HFFc6 (cell line): ENCODE results near the gene GATA5. TPM values are rescaled to one million over a fixed set of nuclear protein-coding genes. Genes with fewer than 3 reads are reported as not detected.

Experiments
- DNase-seq: peaks from one replicate; pipeline ENCODE4 v3.0.0-alpha.2; 2018
- H3K27ac Mint-ChIP-seq: 2 replicates; pipeline ENCODE4 v1.8.0; 2020; ENCODE audit warnings: mild to moderate bottlenecking, mixed read lengths
- H3K27me3 Mint-ChIP-seq: 2 replicates; pipeline ENCODE4 v1.8.0; 2021; ENCODE audit warnings: mild to moderate bottlenecking, moderate library complexity, mixed read lengths; ENCODE audit not compliant: insufficient read depth
- H3K36me3 Mint-ChIP-seq: 2 replicates; pipeline ENCODE4 v1.8.0; 2021; ENCODE audit warnings: low read depth, mixed read lengths
- H3K4me1 Mint-ChIP-seq: 2 replicates; pipeline ENCODE4 v1.8.0; 2020; ENCODE audit warnings: low read depth, mixed read lengths
- H3K4me3 Mint-ChIP-seq: 2 replicates; pipeline ENCODE4 v1.8.0; 2020; ENCODE audit warnings: mild to moderate bottlenecking, moderate library complexity, mixed read lengths
- H3K9me3 Mint-ChIP-seq: 2 replicates; pipeline ENCODE4 v1.8.0; 2020; ENCODE audit warnings: mild to moderate bottlenecking, mixed read lengths
- CTCF ChIP-seq: fragments of 200-600 bp; sonication (generic); IDR thresholded peaks from 2 replicates; pipeline ENCODE4 v1.5.0; 2021; ENCODE audit warnings: antibody characterized with exemption, mild to moderate bottlenecking
- total RNA-seq, 6 experiments: library from RNA; stranded (reverse); fragmentation: NEBNext Ultra II Directional; extraction: Animal tissue kit (Norgen Biotek cat#: 25700); gene quantifications; 2 replicates in 1 of 6; 3 replicates in 5 of 6; pipeline ENCODE4 v1.2.3, GENCODE V29; 2021

Gene GATA5
- total RNA-seq, 6 experiments from 2014 or later: not detected

- Mint-ChIP-seq H3K9me3 (no peaks in the 10 kb centered on the region), H3K27me3 (peaks cover 58% of the 10 kb centered on the region), H3K36me3 (no peaks in the 10 kb centered on the region), H3K27ac (no peak overlapping the region), H3K4me3 (no peak overlapping the region), H3K4me1 (no peaks in the 10 kb centered on the region)
- no peak for DNase-seq
- no peak for TF ChIP-seq CTCF
Observed at GRCh38 chr20:62482974-62483373, 7.2 kb upstream of the GATA5 start.

- Mint-ChIP-seq H3K27me3 (peaks cover 60% of the 10 kb centered on the region), H3K4me3 (no peak overlapping the region), H3K4me1 (no peaks in the 10 kb centered on the region), H3K36me3 (no peaks in the 10 kb centered on the region), H3K27ac (no peak overlapping the region), H3K9me3 (no peaks in the 10 kb centered on the region)
- DNase-seq: no peak
- TF ChIP-seq CTCF: no peak
Observed at GRCh38 chr20:62482146-62482809, 6.5 kb upstream of the GATA5 start.

- Mint-ChIP-seq H3K4me3 (no peak overlapping the region), H3K9me3 (no peaks in the 10 kb centered on the region), H3K27ac (no peak overlapping the region), H3K36me3 (no peaks in the 10 kb centered on the region), H3K27me3 (peaks cover 58% of the 10 kb centered on the region), H3K4me1 (no peaks in the 10 kb centered on the region)
- DNase-seq: no peak
- no peak for TF ChIP-seq CTCF
Observed at GRCh38 chr20:62481425-62482145, 5.8 kb upstream of the GATA5 start.

GRCh38 chr20:62480318-62480717, 4.5 kb upstream of the GATA5 start:
- Mint-ChIP-seq H3K9me3 (no peaks in the 10 kb centered on the region), H3K4me1 (no peaks in the 10 kb centered on the region), H3K27me3 (peaks cover 56% of the 10 kb centered on the region), H3K4me3 (no peak overlapping the region), H3K36me3 (no peaks in the 10 kb centered on the region), H3K27ac (no peak overlapping the region)
- no peak for DNase-seq
- no peak for TF ChIP-seq CTCF

GRCh38 chr20:62479656-62480055, 3.9 kb upstream of the GATA5 start:
- no peak for TF ChIP-seq CTCF
- H3K36me3 Mint-ChIP-seq: no peaks in the 10 kb centered on the region
- H3K4me1 Mint-ChIP-seq: no peaks in the 10 kb centered on the region
- no peaks in the 10 kb centered on the region for H3K9me3 Mint-ChIP-seq
- peaks cover 53% of the 10 kb centered on the region for H3K27me3 Mint-ChIP-seq
- DNase-seq: no peak
- H3K27ac Mint-ChIP-seq: no peak overlapping the region
- H3K4me3 Mint-ChIP-seq: no peak overlapping the region
